Caco-2 (cell line): ENCODE data around the gene ZFAND2A. TPM values are rescaled to one million over a fixed set of nuclear protein-coding genes. Genes with fewer than 3 reads are reported as not detected.

Experiments used
- BruUV-seq: library from RNA; stranded (reverse); fragments of 400-500 nt; replicated peaks from 2 replicates; lab custom pipeline; 2021; lab: Mats Ljungman, UMichigan
- CTCF ChIA-PET: fragments of 300-600 bp; sonication (Branson Sonifier 250); formaldehyde crosslinking; loops from one replicate; lab custom pipeline; 2022; ENCODE audit warnings: antibody characterized with exemption; lab: Charles Lee
- POLR2A ChIA-PET: fragments of 300-600 bp; sonication (Branson Sonifier 250); formaldehyde crosslinking; loops from one replicate; lab custom pipeline; 2022; ENCODE audit warnings: antibody characterized with exemption; lab: Charles Lee
- DNase-seq, 2 experiments: peaks; one replicate each; pipeline versions ENCODE4 v3.0.0 to v3.0.0-alpha.2; 2020 to 2022
- H3K27me3 ChIP-seq: replicated peaks from 2 replicates; pipeline ENCODE4 v1.6.0; 2011; ENCODE audit warnings: low read length; ENCODE audit not compliant: control insufficient read depth, insufficient read depth
- H3K36me3 ChIP-seq: 2 replicates; pipeline ENCODE4 v1.5.1; 2011; ENCODE audit warnings: low read length; ENCODE audit not compliant: control insufficient read depth, insufficient read depth
- H3K4me1 ChIP-seq: fragments of 250-450 bp; sonication (Bioruptor Pico); 2 replicates; pipeline ENCODE4 v1.5.1; 2020; ENCODE audit warnings: mild to moderate bottlenecking
- H3K4me3 ChIP-seq: 2 replicates; pipeline ENCODE4 v1.5.1; 2011; ENCODE audit warnings: low read depth, mild to moderate bottlenecking, control low read depth, low read length
- H3K9me3 ChIP-seq: fragments of 250-450 bp; sonication (Bioruptor Pico); 2 replicates; pipeline ENCODE4 v1.5.1; 2020; ENCODE audit warnings: mild to moderate bottlenecking, moderate library complexity
- H3K27ac Mint-ChIP-seq: one replicate; pipeline ENCODE4 v1.8.0; 2022; ENCODE audit warnings: mixed read lengths; ENCODE audit not compliant: unreplicated experiment
- H3K27me3 Mint-ChIP-seq: one replicate; pipeline ENCODE4 v1.8.0; 2022; ENCODE audit warnings: mixed read lengths; ENCODE audit not compliant: insufficient read depth, unreplicated experiment
- H3K36me3 Mint-ChIP-seq: one replicate; pipeline ENCODE4 v1.8.0; 2022; ENCODE audit warnings: mild to moderate bottlenecking, mixed read lengths; ENCODE audit not compliant: insufficient read depth, unreplicated experiment
- H3K4me1 Mint-ChIP-seq: one replicate; pipeline ENCODE4 v1.8.0; 2022; ENCODE audit warnings: low read depth, mixed read lengths; ENCODE audit not compliant: unreplicated experiment
- H3K4me3 Mint-ChIP-seq: one replicate; pipeline ENCODE4 v1.8.0; 2022; ENCODE audit warnings: mild to moderate bottlenecking, moderate library complexity, mixed read lengths; ENCODE audit not compliant: unreplicated experiment
- H3K9me3 Mint-ChIP-seq: one replicate; pipeline ENCODE4 v1.8.0; 2022; ENCODE audit warnings: mixed read lengths; ENCODE audit not compliant: unreplicated experiment
- intact Hi-C: fragments of 100-400 bp; cut with micrococcal nuclease; formaldehyde crosslinking; loops from one replicate; pipeline ENCODE4 v1.10.0; 2022; ENCODE audit not compliant: unreplicated experiment
- total RNA-seq: library from RNA; stranded (reverse); gene quantifications from 2 replicates; pipeline ENCODE4 v1.2.3, GENCODE V29; 2022
- TF ChIP-seq, protein P1 (sequence below), 2 experiments: fragments of 200-600 bp in 1 of 2; IDR thresholded peaks; 1 replicate in 1 of 2; 2 replicates in 1 of 2; pipeline versions ENCODE4 v1.5.1 to v1.8.0; 2011 to 2022; ENCODE audit warnings: antibody characterized with exemption in 1 of 2, control low read depth in 1 of 2, inconsistent platforms in 1 of 2, low read depth in 1 of 2, low read length in 1 of 2, mild to moderate bottlenecking in 1 of 2, moderate library complexity in 1 of 2; ENCODE audit not compliant: insufficient read depth in 1 of 2, severe bottlenecking in 1 of 2, unreplicated experiment in 1 of 2

Gene ZFAND2A
- total RNA-seq, 1 experiment from 2014 or later = 32.1 TPM

DNA sequence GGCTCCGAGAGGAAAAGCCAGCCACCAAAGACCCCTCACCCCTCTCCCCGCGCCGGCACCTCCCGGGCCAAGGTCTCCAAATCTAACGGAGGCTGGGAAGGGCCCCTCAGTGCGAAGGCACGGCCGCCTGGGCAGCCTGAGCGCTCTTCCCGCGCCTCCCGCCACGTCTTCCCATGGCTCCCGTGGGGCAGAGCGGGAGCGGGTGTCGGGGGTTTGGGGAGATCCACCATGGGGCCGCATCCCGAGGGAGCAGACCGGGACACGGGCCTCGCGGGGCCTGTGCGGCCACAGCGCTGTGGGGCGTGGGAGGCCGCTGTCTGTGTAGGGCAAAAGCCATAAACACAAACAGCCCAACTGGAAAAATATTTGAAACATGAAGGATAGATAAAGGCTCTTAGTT, 49.6 kb downstream of the ZFAND2A start:
- no peak overlapping the region for H3K4me3 ChIP-seq
- TF ChIP-seq, protein P1, sequence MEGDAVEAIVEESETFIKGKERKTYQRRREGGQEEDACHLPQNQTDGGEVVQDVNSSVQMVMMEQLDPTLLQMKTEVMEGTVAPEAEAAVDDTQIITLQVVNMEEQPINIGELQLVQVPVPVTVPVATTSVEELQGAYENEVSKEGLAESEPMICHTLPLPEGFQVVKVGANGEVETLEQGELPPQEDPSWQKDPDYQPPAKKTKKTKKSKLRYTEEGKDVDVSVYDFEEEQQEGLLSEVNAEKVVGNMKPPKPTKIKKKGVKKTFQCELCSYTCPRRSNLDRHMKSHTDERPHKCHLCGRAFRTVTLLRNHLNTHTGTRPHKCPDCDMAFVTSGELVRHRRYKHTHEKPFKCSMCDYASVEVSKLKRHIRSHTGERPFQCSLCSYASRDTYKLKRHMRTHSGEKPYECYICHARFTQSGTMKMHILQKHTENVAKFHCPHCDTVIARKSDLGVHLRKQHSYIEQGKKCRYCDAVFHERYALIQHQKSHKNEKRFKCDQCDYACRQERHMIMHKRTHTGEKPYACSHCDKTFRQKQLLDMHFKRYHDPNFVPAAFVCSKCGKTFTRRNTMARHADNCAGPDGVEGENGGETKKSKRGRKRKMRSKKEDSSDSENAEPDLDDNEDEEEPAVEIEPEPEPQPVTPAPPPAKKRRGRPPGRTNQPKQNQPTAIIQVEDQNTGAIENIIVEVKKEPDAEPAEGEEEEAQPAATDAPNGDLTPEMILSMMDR (IDR thresholded peaks at IDR 0.05; ENCODE audit: insufficient read depth in 1 of 2, low read depth in 1 of 2, low read length in 1 of 2, severe bottlenecking in 1 of 2, unreplicated experiment in 1 of 2) = no peak
- H3K27me3 ChIP-seq = no peaks in the 10 kb centered on the region
- H3K27ac Mint-ChIP-seq = no peak overlapping the region
- no TSS peak for BruUV-seq
- H3K36me3 ChIP-seq = no peaks in the 10 kb centered on the region
- intact Hi-C loops = no loop called here
- no peaks in the 10 kb centered on the region for H3K4me1 ChIP-seq
- peaks cover 5% of the 10 kb centered on the region for H3K36me3 Mint-ChIP-seq
- no peak overlapping the region for H3K4me3 Mint-ChIP-seq
- H3K27me3 Mint-ChIP-seq = no peaks in the 10 kb centered on the region
- H3K9me3 ChIP-seq = no peaks in the 10 kb centered on the region
- ChIA-PET POLR2A (no interaction called here), CTCF (interaction anchor here (0.5 kb wide), 1 partner anchor 24 kb away, joined by 4 read pairs; no protein-coding TSS in a partner anchor)
- DNase-seq = peak in 1 of 2 experiments; percentile 14
- H3K4me1 Mint-ChIP-seq = no peaks in the 10 kb centered on the region
- H3K9me3 Mint-ChIP-seq = no peaks in the 10 kb centered on the region

DNA sequence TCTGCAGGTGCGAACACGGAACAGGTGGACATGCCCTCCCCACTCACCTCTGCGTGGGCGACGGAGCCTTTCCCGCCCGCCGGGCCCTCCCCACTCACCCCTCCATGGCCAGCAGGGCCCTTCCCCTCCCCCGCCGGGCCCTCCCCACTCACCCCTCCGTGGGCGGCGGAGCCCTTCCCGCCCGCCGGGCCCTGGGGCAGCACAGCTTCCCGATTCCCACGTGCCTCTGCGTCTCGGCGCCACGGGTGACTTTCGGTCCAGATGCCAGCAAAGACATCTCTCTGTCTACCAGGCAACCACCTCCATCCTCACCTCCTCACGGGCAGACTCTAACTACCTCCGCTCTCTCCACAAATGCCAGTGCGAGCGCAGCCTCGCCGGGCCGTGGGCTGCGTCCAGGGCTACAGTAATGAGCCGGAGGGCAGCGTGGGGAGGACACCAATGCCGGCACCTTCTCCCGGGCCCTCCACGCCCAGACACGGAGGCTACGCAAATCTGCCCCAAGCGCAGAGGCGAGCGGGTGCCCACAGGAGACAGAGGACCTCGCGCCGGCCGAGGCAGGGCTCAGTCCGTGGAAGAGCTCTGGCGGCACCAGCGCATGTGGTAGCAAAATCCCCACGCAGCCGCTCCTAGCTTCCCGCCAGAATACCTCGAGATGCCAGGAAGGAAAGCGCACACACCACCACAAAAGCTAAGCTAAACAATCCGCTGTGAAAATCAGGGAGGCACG, 50.2 kb downstream of the ZFAND2A start:
- ChIA-PET CTCF (interaction anchor here (0.5 kb wide), 1 partner anchor 23 kb away, joined by 4 read pairs; no protein-coding TSS in a partner anchor), POLR2A (no interaction called here)
- Mint-ChIP-seq H3K27me3 (no peaks in the 10 kb centered on the region), H3K27ac (no peak overlapping the region), H3K4me3 (no peak overlapping the region), H3K4me1 (no peaks in the 10 kb centered on the region), H3K36me3 (peaks cover 5% of the 10 kb centered on the region), H3K9me3 (no peaks in the 10 kb centered on the region)
- H3K4me3 ChIP-seq = no peak overlapping the region
- TF ChIP-seq, protein P1 (IDR thresholded peaks at IDR 0.05; ENCODE audit: insufficient read depth in 1 of 2, low read depth in 1 of 2, low read length in 1 of 2, severe bottlenecking in 1 of 2, unreplicated experiment in 1 of 2) = no peak
- DNase-seq = peak in 1 of 2 experiments; percentile 23
- no TSS peak for BruUV-seq
- no peaks in the 10 kb centered on the region for H3K4me1 ChIP-seq
- no peaks in the 10 kb centered on the region for H3K9me3 ChIP-seq
- no peaks in the 10 kb centered on the region for H3K36me3 ChIP-seq
- intact Hi-C loops = no loop called here
- H3K27me3 ChIP-seq = no peaks in the 10 kb centered on the region

DNA sequence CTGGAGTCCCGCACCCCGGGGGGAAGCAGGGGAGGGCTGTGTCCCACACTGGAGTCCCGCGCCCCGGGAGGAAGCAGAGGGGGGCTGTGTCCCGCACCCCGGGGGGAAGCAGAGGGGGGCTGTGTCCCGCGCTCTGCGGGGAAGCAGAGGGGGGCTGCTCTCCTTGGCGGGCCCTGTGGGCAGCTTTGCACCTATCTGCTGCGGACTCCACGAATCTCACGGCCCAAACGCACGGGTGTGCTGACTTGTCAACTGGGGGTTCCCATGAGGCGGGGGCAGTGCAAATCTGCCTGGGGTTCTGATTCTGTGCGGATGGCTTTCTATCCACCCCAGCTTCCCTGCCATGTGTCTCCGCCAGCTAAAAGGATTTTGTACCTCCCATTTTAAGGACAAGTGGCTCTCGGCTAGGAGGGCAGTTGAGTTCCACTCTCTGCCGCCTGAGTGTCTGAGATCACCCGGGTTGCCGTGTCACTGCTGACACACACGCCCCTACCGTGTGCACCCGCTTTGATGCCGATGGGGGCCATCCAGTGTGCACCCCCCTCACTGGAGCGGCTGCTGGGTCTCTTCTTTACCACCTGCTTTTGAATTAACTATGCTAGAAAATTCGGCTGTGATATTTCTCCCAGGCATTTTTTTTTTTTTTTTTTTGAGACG, 51.6 kb downstream of the ZFAND2A start:
- DNase-seq = peak in 1 of 2 experiments; percentile 27
- no peaks in the 10 kb centered on the region for H3K4me1 ChIP-seq
- H3K4me3 Mint-ChIP-seq = no peak overlapping the region
- no peaks in the 10 kb centered on the region for H3K4me1 Mint-ChIP-seq
- peaks cover 5% of the 10 kb centered on the region for H3K36me3 Mint-ChIP-seq
- intact Hi-C loops = no loop called here
- no peak overlapping the region for H3K4me3 ChIP-seq
- H3K9me3 ChIP-seq = no peaks in the 10 kb centered on the region
- TF ChIP-seq, protein P1 (IDR thresholded peaks at IDR 0.05; ENCODE audit: insufficient read depth in 1 of 2, low read depth in 1 of 2, low read length in 1 of 2, severe bottlenecking in 1 of 2, unreplicated experiment in 1 of 2) = no peak
- no peak overlapping the region for H3K27ac Mint-ChIP-seq
- no TSS peak for BruUV-seq
- no peaks in the 10 kb centered on the region for H3K27me3 Mint-ChIP-seq
- ChIA-PET POLR2A (interaction anchor here (0.6 kb wide), 1 partner anchor 250 kb away, joined by 7 read pairs; no protein-coding TSS in a partner anchor), CTCF (no interaction called here)
- no peaks in the 10 kb centered on the region for H3K9me3 Mint-ChIP-seq
- no peaks in the 10 kb centered on the region for H3K36me3 ChIP-seq
- no peaks in the 10 kb centered on the region for H3K27me3 ChIP-seq
